GM18520 (cell line): Measurements from ENCODE around the gene MYH14.

Experiments
- ATAC-seq: cut with Tn5 transposase; IDR thresholded peaks from one replicate; pipeline ENCODE4 v1.9.1; 2021; ENCODE audit not compliant: unreplicated experiment

MYH14 gene

GRCh38 chr19:50255115-50255514 is 51.7 kb downstream of the MYH14 start:
- no peak for ATAC-seq

DNA sequence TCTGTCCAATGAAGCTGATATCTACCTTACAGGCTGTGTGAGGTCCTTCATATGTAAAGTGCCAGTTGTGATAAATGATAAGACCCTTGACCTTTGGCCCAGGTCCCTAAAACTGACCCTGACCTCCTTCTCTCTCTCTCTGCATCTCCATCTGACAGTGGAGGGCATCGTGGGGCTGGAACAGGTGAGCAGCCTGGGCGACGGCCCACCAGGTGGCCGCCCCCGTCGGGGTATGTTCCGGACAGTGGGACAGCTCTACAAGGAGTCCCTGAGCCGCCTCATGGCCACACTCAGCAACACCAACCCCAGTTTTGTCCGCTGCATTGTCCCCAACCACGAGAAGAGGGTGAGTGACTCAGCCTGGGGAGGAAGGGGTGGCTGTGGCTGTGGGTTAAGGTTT is 53.7 kb downstream of the MYH14 start:
- ATAC-seq = no peak

DNA sequence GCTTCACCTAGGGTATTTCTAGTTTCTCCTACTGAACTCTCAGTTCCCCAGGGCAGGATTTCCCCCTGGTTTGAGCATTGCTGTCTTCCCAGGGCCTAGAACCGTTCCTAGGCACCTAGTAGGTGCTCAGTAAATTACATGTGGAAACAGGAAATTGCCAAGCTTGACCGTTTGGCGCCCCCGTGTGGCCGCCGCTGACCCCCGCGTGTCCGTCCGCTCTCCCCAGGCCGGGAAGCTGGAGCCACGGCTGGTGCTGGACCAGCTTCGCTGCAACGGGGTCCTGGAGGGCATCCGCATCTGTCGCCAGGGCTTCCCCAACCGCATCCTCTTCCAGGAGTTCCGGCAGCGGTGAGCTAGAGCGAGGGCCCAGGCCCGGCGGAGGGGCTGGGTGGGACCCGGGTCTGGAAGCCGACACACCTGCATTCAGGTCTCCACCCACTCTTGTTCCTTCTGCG is 55.5 kb downstream of the MYH14 start:
- ATAC-seq = no peak

GRCh38 chr19:50261446-50261970 is 58.1 kb downstream of the MYH14 start:
- no peak for ATAC-seq

DNA sequence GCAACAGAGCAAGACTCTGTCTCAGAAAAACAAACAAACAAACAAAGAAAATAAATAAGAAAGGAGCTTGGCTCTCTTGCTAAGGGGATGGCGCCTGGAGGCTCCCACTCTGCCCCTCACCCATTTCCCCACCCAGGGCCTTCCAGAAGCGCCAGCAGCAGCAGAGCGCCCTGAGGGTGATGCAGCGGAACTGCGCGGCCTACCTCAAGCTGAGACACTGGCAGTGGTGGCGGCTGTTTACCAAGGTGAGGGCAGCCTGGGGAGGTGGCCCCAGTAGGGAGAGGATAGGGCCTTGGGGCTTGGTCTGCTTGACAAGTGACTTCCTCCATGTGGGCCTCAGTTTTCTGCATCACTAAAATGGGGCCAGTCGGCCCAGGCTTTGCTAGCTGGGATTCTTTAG is 59.8 kb downstream of the MYH14 start:
- ATAC-seq = no peak

GRCh38 chr19:50264483-50265186 is 61.2 kb downstream of the MYH14 start:
- no peak for ATAC-seq

DNA sequence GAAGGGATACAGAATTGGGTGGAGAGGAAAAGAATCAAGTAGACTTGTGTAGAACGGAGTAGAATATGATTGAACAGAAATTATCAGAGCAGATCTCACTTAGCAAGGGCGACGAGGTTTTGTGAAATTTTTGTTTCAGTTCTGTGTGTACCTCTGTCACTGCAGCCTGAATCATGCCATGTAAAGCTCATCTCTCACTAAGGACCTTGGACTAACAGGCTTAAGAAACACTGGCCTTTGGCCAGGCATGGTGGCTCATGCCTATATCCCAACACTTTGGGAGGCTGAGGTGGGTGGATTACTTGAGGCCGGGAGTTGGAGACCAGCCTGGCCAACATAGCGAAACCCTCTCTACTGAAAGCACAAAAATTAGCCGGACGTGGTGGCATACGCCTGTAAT is 62.6 kb downstream of the MYH14 start:
- no peak for ATAC-seq

GRCh38 chr19:50266896-50267295 is 63.5 kb downstream of the MYH14 start:
- no peak for ATAC-seq

DNA sequence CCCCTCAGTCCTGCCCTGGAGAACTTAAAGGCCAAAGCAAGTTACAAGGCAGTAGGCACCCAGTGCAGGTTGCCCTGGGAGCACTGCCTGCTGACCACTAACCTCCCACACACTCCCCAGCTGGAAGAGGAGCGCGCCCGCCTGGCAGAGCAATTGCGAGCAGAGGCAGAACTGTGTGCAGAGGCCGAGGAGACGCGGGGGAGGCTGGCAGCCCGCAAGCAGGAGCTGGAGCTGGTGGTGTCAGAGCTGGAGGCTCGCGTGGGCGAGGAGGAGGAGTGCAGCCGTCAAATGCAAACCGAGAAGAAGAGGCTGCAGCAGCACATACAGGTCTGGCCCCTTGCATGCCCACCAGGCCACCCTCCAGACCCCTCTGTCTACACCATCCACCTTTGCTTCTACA is 64.6 kb downstream of the MYH14 start:
- ATAC-seq = no peak

DNA sequence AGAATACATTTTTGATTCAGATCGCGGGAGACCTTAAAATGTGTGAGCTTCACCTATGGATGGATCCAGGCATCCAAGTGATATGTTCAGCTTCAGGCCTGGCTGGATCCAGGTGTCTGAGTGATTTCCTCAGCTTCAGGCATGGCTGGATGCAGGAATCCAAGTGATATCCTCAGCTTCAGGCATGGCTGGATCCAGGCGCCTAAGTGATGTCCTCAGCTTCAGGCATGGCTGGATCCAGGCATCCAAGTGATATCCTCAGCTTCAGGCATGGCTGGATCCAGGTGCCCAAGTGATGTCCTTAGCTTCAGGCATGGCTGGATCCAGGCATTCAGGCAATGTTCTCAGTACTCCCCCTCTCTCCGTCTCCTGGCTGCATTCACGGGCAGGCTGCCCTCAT is 65.1 kb downstream of the MYH14 start:
- no peak for ATAC-seq

GRCh38 chr19:50269653-50270052 is 66.2 kb downstream of the MYH14 start:
- no peak for ATAC-seq

GRCh38 chr19:50272263-50272897 is 69.0 kb downstream of the MYH14 start:
- ATAC-seq = no peak

DNA sequence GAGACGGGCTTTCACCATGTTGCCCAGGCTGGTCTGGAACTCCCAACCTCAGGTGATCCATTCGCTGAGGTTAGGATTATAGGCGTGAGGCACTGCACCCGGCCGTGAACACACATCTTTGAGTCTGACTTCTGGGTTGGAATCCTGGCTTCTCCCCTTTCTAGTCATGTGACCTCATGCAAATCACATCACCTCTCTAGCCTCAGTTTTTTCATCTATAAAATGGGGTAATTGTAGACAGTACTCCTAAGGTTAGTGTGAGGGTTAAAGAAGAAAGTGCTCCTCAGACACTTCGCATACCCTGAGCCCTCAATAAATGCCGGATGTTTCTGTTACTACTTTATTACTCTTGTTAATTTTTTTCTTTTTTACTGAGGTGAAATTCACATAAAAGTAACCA is 70.4 kb downstream of the MYH14 start:
- ATAC-seq = no peak

- ATAC-seq = no peak
Observed at GRCh38 chr19:50275577-50276368, 72.4 kb downstream of the MYH14 start.

DNA sequence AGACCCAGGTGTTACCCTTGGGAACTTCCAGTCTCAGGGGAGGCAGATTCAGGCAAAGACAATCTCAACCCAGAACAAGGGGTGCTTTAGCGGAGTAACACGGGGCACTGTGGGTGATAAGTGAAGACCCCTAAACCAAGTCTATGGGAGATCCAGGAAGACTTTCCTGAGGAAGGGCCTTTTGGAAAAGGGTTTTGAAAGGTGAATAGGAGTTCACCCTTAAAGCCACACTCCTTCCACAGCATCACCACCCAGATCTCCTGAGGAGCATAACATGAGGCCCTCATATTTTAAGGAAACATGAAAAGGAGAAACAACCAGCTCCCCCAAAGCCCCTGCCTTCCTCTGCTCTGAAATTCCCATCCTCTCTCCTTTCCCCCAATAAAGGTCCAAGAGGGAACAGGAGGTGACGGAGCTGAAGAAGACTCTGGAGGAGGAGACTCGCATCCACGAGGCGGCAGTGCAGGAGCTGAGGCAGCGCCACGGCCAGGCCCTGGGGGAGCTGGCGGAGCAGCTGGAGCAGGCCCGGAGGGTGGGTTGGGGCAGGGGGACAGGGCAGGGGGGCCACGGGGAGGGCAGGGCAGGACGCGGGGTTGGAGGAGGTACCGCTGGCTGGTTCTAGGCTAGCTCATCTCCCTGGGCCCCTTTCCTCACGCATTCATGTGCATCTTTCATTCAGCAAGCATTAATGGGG is 73.1 kb downstream of the MYH14 start:
- ATAC-seq = no peak

DNA sequence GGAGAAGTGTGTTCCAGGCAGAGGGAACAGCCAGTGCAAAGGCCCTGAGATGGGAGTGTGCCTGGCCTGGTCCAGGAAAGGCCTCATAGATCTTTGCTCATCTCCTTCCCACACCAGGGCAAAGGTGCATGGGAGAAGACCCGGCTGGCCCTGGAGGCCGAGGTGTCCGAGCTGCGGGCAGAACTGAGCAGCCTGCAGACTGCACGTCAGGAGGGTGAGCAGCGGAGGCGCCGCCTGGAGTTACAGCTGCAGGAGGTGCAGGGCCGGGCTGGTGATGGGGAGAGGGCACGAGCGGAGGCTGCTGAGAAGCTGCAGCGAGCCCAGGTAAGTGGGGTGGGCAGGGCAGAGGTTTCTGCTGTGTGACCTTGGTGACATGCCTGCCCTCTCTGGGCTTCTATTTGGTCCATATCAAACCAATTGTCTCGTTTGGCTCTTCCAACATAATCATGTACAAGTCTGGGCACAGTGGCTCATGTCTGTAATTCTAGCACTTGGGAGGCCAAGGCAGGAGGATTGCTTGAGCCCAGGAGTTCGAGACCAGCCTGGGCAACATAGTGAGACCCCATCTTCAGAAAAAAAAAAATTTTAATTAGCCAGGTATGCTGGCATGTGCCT is 74.7 kb downstream of the MYH14 start:
- no peak for ATAC-seq

DNA sequence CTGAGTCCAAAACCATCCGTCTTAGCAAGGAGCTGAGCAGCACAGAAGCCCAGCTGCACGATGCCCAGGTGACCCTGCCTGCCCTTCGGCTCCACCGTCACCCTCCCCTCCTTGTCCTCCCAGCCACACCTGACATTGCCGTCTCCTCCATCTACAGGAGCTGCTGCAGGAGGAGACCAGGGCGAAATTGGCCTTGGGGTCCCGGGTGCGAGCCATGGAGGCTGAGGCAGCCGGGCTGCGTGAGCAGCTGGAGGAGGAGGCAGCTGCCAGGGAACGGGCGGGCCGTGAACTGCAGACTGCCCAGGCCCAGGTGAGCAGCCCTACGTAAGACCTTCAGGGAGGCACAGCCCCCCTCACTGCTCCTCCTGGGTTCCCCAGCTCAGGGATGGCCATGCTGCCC is 76.7 kb downstream of the MYH14 start:
- no peak for ATAC-seq

- no peak for ATAC-seq
Observed at GRCh38 chr19:50280983-50281382, 77.6 kb downstream of the MYH14 start.

GRCh38 chr19:50281491-50281890 is 78.1 kb downstream of the MYH14 start:
- no peak for ATAC-seq

GRCh38 chr19:50285833-50286232 is 82.4 kb downstream of the MYH14 start:
- no peak for ATAC-seq

GRCh38 chr19:50286443-50286842 is 83.0 kb downstream of the MYH14 start:
- no peak for ATAC-seq
